Measurements from ENCODE around the gene ADARB2.

GRCh38 chr10:1424648-1425047, 312.7 kb downstream of the ADARB2 start:
- TF ChIP-seq POLR2AphosphoS5 (IDR thresholded peaks at IDR 0.05; ENCODE audit: low read depth, low read length) (no peak), POLR2A (IDR thresholded peaks at IDR 0.05; ENCODE audit: low read depth, low read length) (no peak), TAF1 (IDR thresholded peaks at IDR 0.05; ENCODE audit: low read depth, low read length) (no peak)
